SJSA1 (cell line): Measurements from ENCODE around the gene ASAP2. TPM values are rescaled to one million over a fixed set of nuclear protein-coding genes. Genes with fewer than 3 reads are reported as not detected.

ENCODE experiments used
- DNase-seq, 2 experiments: peaks; one replicate each; pipeline ENCODE4 v3.0.0-alpha.2; 2015 to 2020; ENCODE audit warnings: low spot score in 2 of 2, low read depth in 1 of 2
- H3K27ac ChIP-seq: fragments of 250-450 bp; sonication (Bioruptor Pico); 2 replicates; pipeline ENCODE4 v1.5.1; 2020; ENCODE audit warnings: mild to moderate bottlenecking, moderate library complexity
- H3K27me3 ChIP-seq: fragments of 250-450 bp; sonication (Bioruptor Pico); replicated peaks from 2 replicates; pipeline ENCODE4 v1.5.1; 2020; ENCODE audit warnings: mild to moderate bottlenecking, moderate library complexity
- H3K36me3 ChIP-seq: fragments of 250-450 bp; sonication (Bioruptor Pico); 2 replicates; pipeline ENCODE4 v1.5.1; 2020; ENCODE audit warnings: mild to moderate bottlenecking
- H3K4me1 ChIP-seq: fragments of 250-450 bp; sonication (Bioruptor Pico); replicated peaks from 2 replicates; pipeline ENCODE4 v1.6.1; 2021; ENCODE audit warnings: mild to moderate bottlenecking
- H3K4me3 ChIP-seq: fragments of 250-450 bp; sonication (Bioruptor Pico); 2 replicates; pipeline ENCODE4 v1.5.1; 2020; ENCODE audit warnings: mild to moderate bottlenecking
- H3K9me3 ChIP-seq: fragments of 250-450 bp; sonication (Bioruptor Pico); replicated peaks from 2 replicates; pipeline ENCODE4 v1.5.1; 2020; ENCODE audit warnings: mild to moderate bottlenecking
- total RNA-seq: library from RNA; depleted of rRNA; stranded (reverse); fragments of >200 nt; shearing (Covaris generic); gene quantifications from 2 replicates; pipeline ENCODE4 v1.2.3, GENCODE V29; 2014; rRNA removed

The ASAP2 gene
- total RNA-seq, 1 experiment from 2014 or later, result 15.5 TPM

DNA sequence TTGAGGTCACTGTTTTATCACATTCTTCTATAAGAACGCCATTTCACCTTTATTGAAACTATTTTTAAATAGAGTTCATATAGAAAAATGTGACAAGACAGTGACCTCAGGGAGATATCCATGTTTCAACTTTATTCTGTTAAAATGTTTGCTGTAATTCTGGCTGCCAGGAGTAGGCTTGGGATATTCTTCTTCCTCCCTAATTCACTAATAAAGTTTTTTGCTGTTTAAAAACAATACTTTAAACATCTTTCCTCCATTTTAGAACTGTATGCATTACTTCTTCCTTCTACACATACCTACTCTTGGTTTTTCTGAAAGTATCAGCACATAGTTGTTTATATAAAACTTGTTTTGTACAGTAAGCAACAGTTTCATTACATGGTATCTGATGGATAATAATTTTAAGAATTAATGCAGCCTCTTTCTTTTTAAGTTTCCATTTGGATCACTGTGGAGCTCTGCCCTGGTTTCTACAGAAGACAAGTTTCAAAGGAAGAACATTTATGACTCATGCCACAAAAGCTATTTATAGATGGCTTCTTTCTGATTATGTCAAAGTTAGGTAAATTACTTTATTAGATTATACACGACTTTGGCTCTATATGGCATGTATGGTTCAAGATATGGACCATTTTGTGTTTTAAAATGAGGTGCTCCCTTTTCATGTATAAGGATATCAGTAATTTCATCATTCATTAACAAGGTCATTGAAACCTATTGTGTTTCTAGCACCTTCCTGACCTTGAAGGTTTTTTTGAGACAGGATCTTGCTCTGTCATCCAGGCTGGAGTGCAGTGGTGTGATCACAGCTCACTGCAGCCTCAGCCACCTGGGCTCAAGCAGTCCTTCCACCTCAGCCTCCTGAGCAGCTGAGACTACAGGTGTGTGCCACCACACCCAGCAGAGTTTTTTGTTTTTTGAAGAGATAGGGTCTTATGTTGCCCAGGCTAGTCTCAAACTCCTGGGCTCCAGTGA is 224.0 kb downstream of the ASAP2 start:
- DNase-seq, result peak in 1 of 2 experiments; percentile 20
- H3K4me1 ChIP-seq, result peaks cover 23% of the 10 kb centered on the region
- no peaks in the 10 kb centered on the region for H3K27me3 ChIP-seq
- H3K4me3 ChIP-seq, result no peak overlapping the region
- peaks cover 50% of the 10 kb centered on the region for H3K36me3 ChIP-seq
- no peak overlapping the region for H3K27ac ChIP-seq
- H3K9me3 ChIP-seq, result no peaks in the 10 kb centered on the region

GRCh38 chr2:9434489-9434888 is 227.9 kb downstream of the ASAP2 start:
- Histone ChIP-seq H3K4me1 (peaks cover 23% of the 10 kb centered on the region), H3K9me3 (no peaks in the 10 kb centered on the region), H3K36me3 (peaks cover 67% of the 10 kb centered on the region), H3K27me3 (no peaks in the 10 kb centered on the region), H3K4me3 (no peak overlapping the region), H3K27ac (no peak overlapping the region)
- peak in 1 of 2 experiments; percentile 7 for DNase-seq

GRCh38 chr2:9439536-9439935 is 232.9 kb downstream of the ASAP2 start:
- Histone ChIP-seq H3K9me3 (no peaks in the 10 kb centered on the region), H3K27ac (no peak overlapping the region), H3K4me3 (no peak overlapping the region), H3K27me3 (no peaks in the 10 kb centered on the region), H3K36me3 (peaks cover 62% of the 10 kb centered on the region), H3K4me1 (peaks cover 25% of the 10 kb centered on the region)
- peak in 1 of 2 experiments; percentile 18 for DNase-seq

DNA sequence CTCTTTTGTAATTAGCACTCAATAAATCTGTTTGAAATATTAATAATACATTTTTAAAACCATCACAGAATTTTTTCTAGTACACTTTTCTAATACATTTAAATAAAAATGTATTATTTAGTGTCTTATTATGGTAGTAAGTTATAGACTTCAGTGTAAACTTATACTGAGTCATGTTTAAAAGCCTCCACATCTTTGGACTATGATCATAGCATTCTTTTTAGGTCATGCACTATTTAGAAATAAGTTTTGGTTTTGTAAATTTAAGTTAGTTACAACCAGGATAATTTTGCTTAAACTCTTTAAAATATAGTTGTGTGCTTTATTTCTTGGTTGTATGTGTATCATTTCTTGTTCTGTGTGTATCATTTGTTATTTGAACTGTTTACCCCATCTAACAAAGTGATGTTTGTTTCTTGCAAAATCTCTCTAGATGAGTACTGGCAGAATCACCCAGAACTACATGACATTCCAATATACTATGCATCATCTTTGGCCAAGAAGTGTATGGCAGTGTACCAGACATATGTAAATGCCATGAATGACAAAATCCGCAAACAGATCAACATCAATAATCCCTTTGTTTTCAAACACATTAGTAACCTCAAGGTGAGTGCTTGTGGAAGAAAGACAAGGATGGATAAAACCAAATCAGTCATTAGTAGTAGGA is 233.6 kb downstream of the ASAP2 start:
- no peak overlapping the region for H3K4me3 ChIP-seq
- H3K27me3 ChIP-seq, result no peaks in the 10 kb centered on the region
- no peaks in the 10 kb centered on the region for H3K9me3 ChIP-seq
- no peak overlapping the region; the same call in 1 of the 2 replicates for H3K27ac ChIP-seq
- DNase-seq, result peak in 1 of 2 experiments; percentile 9
- peaks cover 64% of the 10 kb centered on the region for H3K36me3 ChIP-seq
- peaks cover 25% of the 10 kb centered on the region for H3K4me1 ChIP-seq

GRCh38 chr2:9441556-9441955 is 234.9 kb downstream of the ASAP2 start:
- Histone ChIP-seq H3K36me3 (peaks cover 67% of the 10 kb centered on the region), H3K27me3 (no peaks in the 10 kb centered on the region)
- DNase-seq, result peak in 1 of 2 experiments; percentile 40

DNA sequence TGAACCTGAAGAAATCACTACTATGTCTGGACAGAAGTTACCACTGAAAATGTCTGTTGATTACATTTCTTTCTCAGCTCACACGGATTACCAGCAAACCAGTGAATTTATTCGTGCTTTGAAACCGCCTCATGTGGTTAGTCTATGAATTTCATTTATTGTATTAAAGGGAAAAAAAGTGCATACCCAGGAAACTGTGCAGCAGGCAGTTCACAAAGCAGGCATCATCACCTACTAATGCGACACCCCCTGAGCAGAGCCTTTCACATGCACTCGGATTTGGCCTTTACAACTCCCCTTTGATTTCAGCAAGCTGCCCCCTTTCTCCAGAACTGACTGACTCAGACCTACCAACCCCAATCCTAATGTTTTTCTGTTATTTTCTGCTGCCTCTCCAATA is 236.9 kb downstream of the ASAP2 start:
- peaks cover 71% of the 10 kb centered on the region for H3K36me3 ChIP-seq
- H3K9me3 ChIP-seq, result no peaks in the 10 kb centered on the region
- no peak for DNase-seq
- H3K4me3 ChIP-seq, result no peak overlapping the region
- no peaks in the 10 kb centered on the region for H3K27me3 ChIP-seq
- H3K27ac ChIP-seq, result no peak overlapping the region
- peaks cover 25% of the 10 kb centered on the region for H3K4me1 ChIP-seq

More at GRCh38 chr2:9441556-9441955, 234.9 kb downstream of the ASAP2 start:
- H3K4me3 ChIP-seq, result no peak overlapping the region
- H3K4me1 ChIP-seq, result peaks cover 25% of the 10 kb centered on the region
- no peak overlapping the region for H3K27ac ChIP-seq
- no peaks in the 10 kb centered on the region for H3K9me3 ChIP-seq

GRCh38 chr2:9445089-9445488 is 238.5 kb downstream of the ASAP2 start:
- H3K27ac ChIP-seq, result no peak overlapping the region
- no peak for DNase-seq
- peaks cover 20% of the 10 kb centered on the region for H3K4me1 ChIP-seq
- no peaks in the 10 kb centered on the region for H3K27me3 ChIP-seq
- H3K9me3 ChIP-seq, result no peaks in the 10 kb centered on the region
- H3K36me3 ChIP-seq, result peaks cover 75% of the 10 kb centered on the region
- H3K4me3 ChIP-seq, result no peak overlapping the region

GRCh38 chr2:9451231-9451630 is 244.6 kb downstream of the ASAP2 start:
- Histone ChIP-seq H3K27me3 (no peaks in the 10 kb centered on the region), H3K9me3 (no peaks in the 10 kb centered on the region), H3K36me3 (peaks cover 74% of the 10 kb centered on the region), H3K27ac (no peak overlapping the region), H3K4me3 (no peak overlapping the region), H3K4me1 (0 out of 2 replicates have a peak, but pooled peaks cover 3% of the 10 kb centered on the region)
- DNase-seq, result no peak

Other genes starting within 250 kb of the ASAP2 start
- gene MBOAT2, start 203.1 kb upstream of the ASAP2 start, total RNA-seq, result 36.4 and 76.5 TPM in 2 replicates
- gene ITGB1BP1, start 216.7 kb downstream of the ASAP2 start, total RNA-seq, result 64.4 and 70.1 TPM in 2 replicates
- gene CPSF3, start 216.8 kb downstream of the ASAP2 start, total RNA-seq, result 52.6 and 120 TPM in 2 replicates